GM19397 (cell line): ENCODE results near the gene MYH9.

Experiments used
- ATAC-seq: cut with Tn5 transposase; IDR thresholded peaks from one replicate; pipeline ENCODE4 v1.9.1; 2021; ENCODE audit warnings: mild to moderate bottlenecking, moderate library complexity; ENCODE audit not compliant: unreplicated experiment

Gene MYH9

GRCh38 chr22:36369004-36369921, 18.5 kb downstream of the MYH9 start:
- ATAC-seq = no peak

- no peak for ATAC-seq
Measured at GRCh38 chr22:36368359-36368983, 19.3 kb downstream of the MYH9 start.

- no peak for ATAC-seq
Measured at GRCh38 chr22:36367479-36367878, 20.3 kb downstream of the MYH9 start.

GRCh38 chr22:36367066-36367465, 20.7 kb downstream of the MYH9 start:
- ATAC-seq = no peak

GRCh38 chr22:36366291-36366708, 21.5 kb downstream of the MYH9 start:
- no peak for ATAC-seq

GRCh38 chr22:36365020-36365411, 22.8 kb downstream of the MYH9 start:
- ATAC-seq = no peak

- no peak for ATAC-seq
Measured at GRCh38 chr22:36364255-36365019, 23.3 kb downstream of the MYH9 start.

- ATAC-seq = no peak
Measured at GRCh38 chr22:36363349-36363981, 24.3 kb downstream of the MYH9 start.

GRCh38 chr22:36362932-36363331, 24.8 kb downstream of the MYH9 start:
- no peak for ATAC-seq

GRCh38 chr22:36362075-36362474, 25.7 kb downstream of the MYH9 start:
- ATAC-seq = no peak

GRCh38 chr22:36360871-36361383, 26.8 kb downstream of the MYH9 start:
- no peak for ATAC-seq

GRCh38 chr22:36360011-36360410, 27.8 kb downstream of the MYH9 start:
- ATAC-seq = no peak

- ATAC-seq = no peak
Measured at GRCh38 chr22:36359470-36359996, 28.2 kb downstream of the MYH9 start.

GRCh38 chr22:36358533-36359469, 29.0 kb downstream of the MYH9 start:
- no peak for ATAC-seq

- no peak for ATAC-seq
Measured at GRCh38 chr22:36356708-36357624, 30.8 kb downstream of the MYH9 start.

- ATAC-seq = no peak
Measured at GRCh38 chr22:36355894-36356293, 31.9 kb downstream of the MYH9 start.

- no peak for ATAC-seq
Measured at GRCh38 chr22:36355362-36355761, 32.4 kb downstream of the MYH9 start.

- no peak for ATAC-seq
Measured at GRCh38 chr22:36352803-36353507, 34.8 kb downstream of the MYH9 start.
